Measurements from ENCODE around the gene RAB14. TPM values are rescaled to one million over a fixed set of nuclear protein-coding genes. Genes with fewer than 3 reads are reported as not detected.

RAB14 gene
- total and polyA plus RNA-seq, 2 experiments from 2014 or later = 22.8 to 31.0 TPM

- Mint-ChIP-seq H3K36me3 (ENCODE audit: low read depth) (no peaks in the 10 kb centered on the region), H3K27me3 (ENCODE audit: insufficient read depth, low read depth, poor library complexity) (peaks cover 9% of the 10 kb centered on the region), H3K9me3 (no peaks in the 10 kb centered on the region), H3K4me1 (peaks cover 7% of the 10 kb centered on the region; the same call in 1 of the 3 replicates), H3K27ac (no peak overlapping the region), H3K4me3 (no peak overlapping the region)
- H3K27ac ChIP-seq (ENCODE audit: low read depth) = no peak overlapping the region
- no peaks in the 10 kb centered on the region for H3K9me2 ChIP-seq (ENCODE audit: insufficient read depth)
- H3K4me2 ChIP-seq = no peak overlapping the region
- H3K4me1 ChIP-seq (ENCODE audit: insufficient read depth) = no peaks in the 10 kb centered on the region
- no peak for DNase-seq (ENCODE audit: low spot score)
- ATAC-seq = no peak
- H3K27me3 ChIP-seq (ENCODE audit: insufficient read depth) = no peaks in the 10 kb centered on the region
- no peak overlapping the region for H3K4me3 ChIP-seq
- TF ChIP-seq CREB1 (CRISPR knock-in tag; IDR thresholded peaks at IDR 0.05; ENCODE audit: low read depth) (no peak), EZH2 (IDR thresholded peaks at IDR 0.05; ENCODE audit: low read depth, unreplicated experiment) (no peak), POLR2AphosphoS5 (IDR thresholded peaks at IDR 0.05; ENCODE audit: low read depth) (no peak)
- TF ChIP-seq, protein P1, sequence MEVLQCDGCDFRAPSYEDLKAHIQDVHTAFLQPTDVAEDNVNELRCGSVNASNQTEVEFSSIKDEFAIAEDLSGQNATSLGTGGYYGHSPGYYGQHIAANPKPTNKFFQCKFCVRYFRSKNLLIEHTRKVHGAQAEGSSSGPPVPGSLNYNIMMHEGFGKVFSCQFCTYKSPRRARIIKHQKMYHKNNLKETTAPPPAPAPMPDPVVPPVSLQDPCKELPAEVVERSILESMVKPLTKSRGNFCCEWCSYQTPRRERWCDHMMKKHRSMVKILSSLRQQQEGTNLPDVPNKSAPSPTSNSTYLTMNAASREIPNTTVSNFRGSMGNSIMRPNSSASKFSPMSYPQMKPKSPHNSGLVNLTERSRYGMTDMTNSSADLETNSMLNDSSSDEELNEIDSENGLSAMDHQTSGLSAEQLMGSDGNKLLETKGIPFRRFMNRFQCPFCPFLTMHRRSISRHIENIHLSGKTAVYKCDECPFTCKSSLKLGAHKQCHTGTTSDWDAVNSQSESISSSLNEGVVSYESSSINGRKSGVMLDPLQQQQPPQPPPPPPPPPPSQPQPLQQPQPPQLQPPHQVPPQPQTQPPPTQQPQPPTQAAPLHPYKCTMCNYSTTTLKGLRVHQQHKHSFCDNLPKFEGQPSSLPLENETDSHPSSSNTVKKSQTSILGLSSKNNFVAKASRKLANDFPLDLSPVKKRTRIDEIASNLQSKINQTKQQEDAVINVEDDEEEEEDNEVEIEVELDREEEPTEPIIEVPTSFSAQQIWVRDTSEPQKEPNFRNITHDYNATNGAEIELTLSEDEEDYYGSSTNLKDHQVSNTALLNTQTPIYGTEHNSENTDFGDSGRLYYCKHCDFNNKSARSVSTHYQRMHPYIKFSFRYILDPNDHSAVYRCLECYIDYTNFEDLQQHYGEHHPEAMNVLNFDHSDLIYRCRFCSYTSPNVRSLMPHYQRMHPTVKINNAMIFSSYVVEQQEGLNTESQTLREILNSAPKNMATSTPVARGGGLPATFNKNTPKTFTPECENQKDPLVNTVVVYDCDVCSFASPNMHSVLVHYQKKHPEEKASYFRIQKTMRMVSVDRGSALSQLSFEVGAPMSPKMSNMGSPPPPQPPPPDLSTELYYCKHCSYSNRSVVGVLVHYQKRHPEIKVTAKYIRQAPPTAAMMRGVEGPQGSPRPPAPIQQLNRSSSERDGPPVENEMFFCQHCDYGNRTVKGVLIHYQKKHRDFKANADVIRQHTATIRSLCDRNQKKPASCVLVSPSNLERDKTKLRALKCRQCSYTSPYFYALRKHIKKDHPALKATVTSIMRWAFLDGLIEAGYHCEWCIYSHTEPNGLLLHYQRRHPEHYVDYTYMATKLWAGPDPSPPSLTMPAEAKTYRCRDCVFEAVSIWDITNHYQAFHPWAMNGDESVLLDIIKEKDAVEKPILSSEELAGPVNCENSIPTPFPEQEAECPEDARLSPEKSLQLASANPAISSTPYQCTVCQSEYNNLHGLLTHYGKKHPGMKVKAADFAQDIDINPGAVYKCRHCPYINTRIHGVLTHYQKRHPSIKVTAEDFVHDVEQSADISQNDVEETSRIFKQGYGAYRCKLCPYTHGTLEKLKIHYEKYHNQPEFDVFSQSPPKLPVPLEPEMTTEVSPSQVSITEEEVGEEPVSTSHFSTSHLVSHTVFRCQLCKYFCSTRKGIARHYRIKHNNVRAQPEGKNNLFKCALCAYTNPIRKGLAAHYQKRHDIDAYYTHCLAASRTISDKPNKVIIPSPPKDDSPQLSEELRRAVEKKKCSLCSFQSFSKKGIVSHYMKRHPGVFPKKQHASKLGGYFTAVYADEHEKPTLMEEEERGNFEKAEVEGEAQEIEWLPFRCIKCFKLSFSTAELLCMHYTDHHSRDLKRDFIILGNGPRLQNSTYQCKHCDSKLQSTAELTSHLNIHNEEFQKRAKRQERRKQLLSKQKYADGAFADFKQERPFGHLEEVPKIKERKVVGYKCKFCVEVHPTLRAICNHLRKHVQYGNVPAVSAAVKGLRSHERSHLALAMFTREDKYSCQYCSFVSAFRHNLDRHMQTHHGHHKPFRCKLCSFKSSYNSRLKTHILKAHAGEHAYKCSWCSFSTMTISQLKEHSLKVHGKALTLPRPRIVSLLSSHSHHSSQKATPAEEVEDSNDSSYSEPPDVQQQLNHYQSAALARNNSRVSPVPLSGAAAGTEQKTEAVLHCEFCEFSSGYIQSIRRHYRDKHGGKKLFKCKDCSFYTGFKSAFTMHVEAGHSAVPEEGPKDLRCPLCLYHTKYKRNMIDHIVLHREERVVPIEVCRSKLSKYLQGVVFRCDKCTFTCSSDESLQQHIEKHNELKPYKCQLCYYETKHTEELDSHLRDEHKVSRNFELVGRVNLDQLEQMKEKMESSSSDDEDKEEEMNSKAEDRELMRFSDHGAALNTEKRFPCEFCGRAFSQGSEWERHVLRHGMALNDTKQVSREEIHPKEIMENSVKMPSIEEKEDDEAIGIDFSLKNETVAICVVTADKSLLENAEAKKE (CRISPR knock-in tag; IDR thresholded peaks at IDR 0.05) = no peak
- H3F3A ChIP-seq (replicated peaks; ENCODE audit: low read depth) = no peaks in the 10 kb centered on the region
- H3K36me3 ChIP-seq (ENCODE audit: insufficient read depth) = no peaks in the 10 kb centered on the region
- no peaks in the 10 kb centered on the region for H3K79me2 ChIP-seq (replicated peaks; ENCODE audit: insufficient read depth)
- no peak overlapping the region for H2AFZ ChIP-seq
- no peaks in the 10 kb centered on the region; the same call in 1 of the 2 replicates for H4K20me1 ChIP-seq (replicated peaks; ENCODE audit: insufficient read depth)
Measured at GRCh38 chr9:121232251-121232650, 30.6 kb upstream of the RAB14 start.

- ATAC-seq (no peak), DNase-seq (ENCODE audit: low spot score) (no peak)
- Mint-ChIP-seq H3K36me3 (ENCODE audit: low read depth) (no peaks in the 10 kb centered on the region), H3K4me3 (no peak overlapping the region), H3K4me1 (peaks cover 7% of the 10 kb centered on the region; the same call in 1 of the 3 replicates), H3K27ac (no peak overlapping the region), H3K9me3 (no peaks in the 10 kb centered on the region), H3K27me3 (ENCODE audit: insufficient read depth, low read depth, poor library complexity) (peaks cover 7% of the 10 kb centered on the region)
- Histone ChIP-seq H3F3A (replicated peaks; ENCODE audit: low read depth) (no peaks in the 10 kb centered on the region), H2AFZ (no peak overlapping the region), H3K36me3 (ENCODE audit: insufficient read depth) (no peaks in the 10 kb centered on the region), H3K4me1 (ENCODE audit: insufficient read depth) (no peaks in the 10 kb centered on the region), H3K4me2 (no peak overlapping the region), H3K9me2 (ENCODE audit: insufficient read depth) (no peaks in the 10 kb centered on the region), H4K20me1 (replicated peaks; ENCODE audit: insufficient read depth) (no peaks in the 10 kb centered on the region; the same call in 1 of the 2 replicates), H3K4me3 (no peak overlapping the region), H3K27me3 (ENCODE audit: insufficient read depth) (no peaks in the 10 kb centered on the region), H3K79me2 (replicated peaks; ENCODE audit: insufficient read depth) (no peaks in the 10 kb centered on the region), H3K27ac (ENCODE audit: low read depth) (no peak overlapping the region)
- TF ChIP-seq JUNB (IDR thresholded peaks at IDR 0.05; ENCODE audit: unreplicated experiment) = no peak
- no peak for TF ChIP-seq EZH2phosphoT487 (IDR thresholded peaks at IDR 0.05; ENCODE audit: unreplicated experiment)
- TF ChIP-seq CREB1 (CRISPR knock-in tag; IDR thresholded peaks at IDR 0.05; ENCODE audit: low read depth) = no peak
- TF ChIP-seq ZNF114 (CRISPR knock-in tag; IDR thresholded peaks at IDR 0.05) = no peak
- TF ChIP-seq ZNF331 (CRISPR knock-in tag; IDR thresholded peaks at IDR 0.05; ENCODE audit: low read depth) = no peak
- no peak for TF ChIP-seq POLR2AphosphoS5 (IDR thresholded peaks at IDR 0.05; ENCODE audit: low read depth)
- no peak for TF ChIP-seq STAT1 (IDR thresholded peaks at IDR 0.05; ENCODE audit: unreplicated experiment)
- TF ChIP-seq, protein P2, sequence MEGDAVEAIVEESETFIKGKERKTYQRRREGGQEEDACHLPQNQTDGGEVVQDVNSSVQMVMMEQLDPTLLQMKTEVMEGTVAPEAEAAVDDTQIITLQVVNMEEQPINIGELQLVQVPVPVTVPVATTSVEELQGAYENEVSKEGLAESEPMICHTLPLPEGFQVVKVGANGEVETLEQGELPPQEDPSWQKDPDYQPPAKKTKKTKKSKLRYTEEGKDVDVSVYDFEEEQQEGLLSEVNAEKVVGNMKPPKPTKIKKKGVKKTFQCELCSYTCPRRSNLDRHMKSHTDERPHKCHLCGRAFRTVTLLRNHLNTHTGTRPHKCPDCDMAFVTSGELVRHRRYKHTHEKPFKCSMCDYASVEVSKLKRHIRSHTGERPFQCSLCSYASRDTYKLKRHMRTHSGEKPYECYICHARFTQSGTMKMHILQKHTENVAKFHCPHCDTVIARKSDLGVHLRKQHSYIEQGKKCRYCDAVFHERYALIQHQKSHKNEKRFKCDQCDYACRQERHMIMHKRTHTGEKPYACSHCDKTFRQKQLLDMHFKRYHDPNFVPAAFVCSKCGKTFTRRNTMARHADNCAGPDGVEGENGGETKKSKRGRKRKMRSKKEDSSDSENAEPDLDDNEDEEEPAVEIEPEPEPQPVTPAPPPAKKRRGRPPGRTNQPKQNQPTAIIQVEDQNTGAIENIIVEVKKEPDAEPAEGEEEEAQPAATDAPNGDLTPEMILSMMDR (conservative IDR thresholded peaks at IDR 0.05; ENCODE audit: low read depth in 2 of 2) = no peak
Measured at GRCh38 chr9:121230256-121230655, 28.6 kb upstream of the RAB14 start.
